SK-N-SH treated with all-trans-retinoic acid at 6 μM for 48 hours (cell line): ENCODE results near the gene OR13J1.

Source experiments
- ATAC-seq: fragments of 200-7000 bp; cut with Tn5 transposase; 3 replicates; pipeline ENCODE4 v1.9.1; 2020; ENCODE audit warnings: mild to moderate bottlenecking, moderate library complexity
- ARNTL ChIP-seq: fragments of 450-650 bp; formaldehyde crosslinking; IDR thresholded peaks from 2 replicates; pipeline ENCODE4 v1.5.0; 2020; ENCODE audit warnings: low read depth, mild to moderate bottlenecking, moderate library complexity, borderline replicate concordance
- BACH2 ChIP-seq: fragments of 250-450 bp; sonication (Bioruptor Pico); IDR thresholded peaks from 2 replicates; pipeline ENCODE4 v1.9.0; 2021; ENCODE audit warnings: mild to moderate bottlenecking, borderline replicate concordance
- CREB5 ChIP-seq: fragments of 250-450 bp; sonication (Bioruptor Pico); IDR thresholded peaks from 2 replicates; pipeline ENCODE4 v1.5.1; 2020; ENCODE audit warnings: low read depth, mild to moderate bottlenecking, moderate library complexity
- CSDC2 ChIP-seq: fragments of 250-450 bp; sonication (Bioruptor Pico); IDR thresholded peaks from 2 replicates; pipeline ENCODE4 v1.5.0; 2020; ENCODE audit warnings: mild to moderate bottlenecking, moderate library complexity
- CSRNP3 ChIP-seq: fragments of 250-450 bp; sonication (Bioruptor Pico); IDR thresholded peaks from 2 replicates; pipeline ENCODE4 v1.5.1; 2021; ENCODE audit warnings: mild to moderate bottlenecking, moderate library complexity
- ESRRG ChIP-seq: fragments of 250-450 bp; sonication (Bioruptor Pico); IDR thresholded peaks from 2 replicates; pipeline ENCODE4 v1.6.1; 2021; ENCODE audit warnings: mild to moderate bottlenecking
- GLIS3 ChIP-seq: fragments of 250-450 bp; sonication (Bioruptor Pico); IDR thresholded peaks from 2 replicates; pipeline ENCODE4 v1.5.0; 2020; ENCODE audit warnings: mild to moderate bottlenecking, moderate library complexity
- OSR1 ChIP-seq: fragments of 250-450 bp; sonication (Bioruptor Pico); IDR thresholded peaks from 2 replicates; pipeline ENCODE4 v1.8.0; 2022; ENCODE audit warnings: moderate library complexity, mild to moderate bottlenecking, inconsistent platforms
- PATZ1 ChIP-seq: fragments of 250-450 bp; sonication (Bioruptor Pico); IDR thresholded peaks from 2 replicates; pipeline ENCODE4 v1.8.0; 2020; ENCODE audit warnings: mild to moderate bottlenecking, moderate library complexity, borderline replicate concordance
- POU6F1 ChIP-seq: fragments of 250-450 bp; sonication (Bioruptor Pico); IDR thresholded peaks from 2 replicates; pipeline ENCODE4 v1.8.0; 2021; ENCODE audit warnings: low read depth, mild to moderate bottlenecking, moderate library complexity, borderline replicate concordance
- PPARA ChIP-seq: fragments of 250-450 bp; sonication (Bioruptor Pico); IDR thresholded peaks from 2 replicates; pipeline ENCODE4 v1.5.0; 2020; ENCODE audit warnings: mild to moderate bottlenecking, borderline replicate concordance
- RARB ChIP-seq: fragments of 250-450 bp; sonication (Bioruptor Pico); IDR thresholded peaks from 2 replicates; pipeline ENCODE4 v1.8.0; 2021; ENCODE audit warnings: mild to moderate bottlenecking, moderate library complexity
- SNAI2 ChIP-seq: fragments of 250-450 bp; sonication (Bioruptor Pico); IDR thresholded peaks from 2 replicates; pipeline ENCODE4 v1.5.0; 2020; ENCODE audit warnings: mild to moderate bottlenecking, moderate library complexity
- TCF4 ChIP-seq: fragments of 250-450 bp; sonication (Bioruptor Pico); IDR thresholded peaks from 2 replicates; pipeline ENCODE4 v1.8.0; 2021; ENCODE audit warnings: mild to moderate bottlenecking, moderate library complexity, borderline replicate concordance
- TOX ChIP-seq: fragments of 250-450 bp; sonication (Bioruptor Pico); IDR thresholded peaks from 2 replicates; pipeline ENCODE4 v1.8.0; 2021; ENCODE audit warnings: mild to moderate bottlenecking, moderate library complexity, borderline replicate concordance
- TSHZ2 ChIP-seq: fragments of 250-450 bp; sonication (Bioruptor Pico); IDR thresholded peaks from 2 replicates; pipeline ENCODE4 v1.5.0; 2020; ENCODE audit warnings: mild to moderate bottlenecking, moderate library complexity
- ZC3H10 ChIP-seq: fragments of 250-450 bp; sonication (Bioruptor Pico); IDR thresholded peaks from 2 replicates; pipeline ENCODE4 v1.5.1; 2021; ENCODE audit warnings: mild to moderate bottlenecking, moderate library complexity
- ZNF70 ChIP-seq: fragments of 450-650 bp; formaldehyde crosslinking; IDR thresholded peaks from 2 replicates; pipeline ENCODE4 v1.5.0; 2020; ENCODE audit warnings: mild to moderate bottlenecking, moderate library complexity

The OR13J1 gene

GRCh38 chr9:35829764-35830096 is 40.5 kb downstream of the OR13J1 start:
- peak; percentile 17 for ATAC-seq
- no peak for TF ChIP-seq PPARA (CRISPR knock-in tag)
- no peak for TF ChIP-seq TOX
- no peak for TF ChIP-seq TSHZ2 (CRISPR knock-in tag)
- no peak for TF ChIP-seq TCF4 (CRISPR knock-in tag)
- TF ChIP-seq CREB5 (CRISPR knock-in tag) = no peak

- peak; percentile 92 for ATAC-seq
- TF ChIP-seq BACH2 = no peak
- no peak for TF ChIP-seq POU6F1 (CRISPR knock-in tag)
- TF ChIP-seq CSDC2 (CRISPR knock-in tag) = no peak
- TF ChIP-seq ZC3H10 (CRISPR knock-in tag) = no peak
- TF ChIP-seq ZNF70 (CRISPR knock-in tag) = no peak
- no peak for TF ChIP-seq OSR1
- no peak for TF ChIP-seq CREB5 (CRISPR knock-in tag)
- TF ChIP-seq PATZ1 (CRISPR knock-in tag) = no peak
- TF ChIP-seq ESRRG (CRISPR knock-in tag) = no peak
- no peak for TF ChIP-seq SNAI2
- no peak for TF ChIP-seq PPARA (CRISPR knock-in tag)
- no peak for TF ChIP-seq TOX
- no peak for TF ChIP-seq CSRNP3
- no peak for TF ChIP-seq ARNTL
- no peak for TF ChIP-seq GLIS3 (CRISPR knock-in tag)
- no peak for TF ChIP-seq TSHZ2 (CRISPR knock-in tag)
- TF ChIP-seq RARB (CRISPR knock-in tag) = no peak
- TF ChIP-seq TCF4 (CRISPR knock-in tag) = no peak
Observed at GRCh38 chr9:35829084-35829763, 41.0 kb downstream of the OR13J1 start, which contains the start of gene TMEM8B. TSS of gene TMEM8B (plus strand) at chr9:35829228. CDS start at chr9:35829448, 220 bp downstream.
